Endometrial microvascular endothelial cells (primary cell): ENCODE measurements around the gene CFAP70. TPM values are rescaled to one million over a fixed set of nuclear protein-coding genes. Genes with fewer than 3 reads are reported as not detected.
"Not testable (repeated sequence)": the region's sequence is repeated elsewhere in the genome, so short reads cannot be mapped to it uniquely, and the experiment has no call there.

Experiments used
- in situ Hi-C: cut with HindIII; loops from 2 replicates; pipeline ENCODE4 v1.10.0; 2017; ENCODE audit warnings: low sequenced_read_pairs, low pct_unique_long_range_greater_than_20kb; ENCODE audit errors: inconsistent ontology term
- total RNA-seq: library from RNA; depleted of rRNA; stranded (reverse); fragments of >200 nt; gene quantifications from one replicate; pipeline ENCODE4 v1.2.3, GENCODE V29; 2015; ENCODE audit errors: inconsistent ontology term

CFAP70 gene
- total RNA-seq, 1 donor from 2014 or later = not detected

DNA sequence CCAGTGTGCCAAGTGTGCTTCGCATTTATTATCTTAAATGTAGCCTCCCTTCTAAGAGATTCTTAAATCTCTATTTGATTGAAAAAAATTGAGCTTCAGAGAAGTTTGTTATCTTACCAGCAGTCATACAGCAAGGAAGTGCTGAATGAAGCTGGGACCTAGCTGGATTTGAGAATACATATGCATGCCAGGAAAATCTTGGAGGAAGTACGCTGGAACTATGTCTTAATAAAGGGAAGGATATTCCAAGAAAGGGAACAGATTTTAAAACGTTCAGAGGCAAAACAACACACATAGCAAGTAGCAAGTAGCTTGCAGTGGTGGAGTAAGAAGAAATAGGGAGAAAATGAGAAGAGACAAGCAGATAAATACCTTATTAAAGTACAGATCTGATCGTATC lies 1.5 kb downstream of the CFAP70 start:
- in situ Hi-C loops = no loop called here

DNA sequence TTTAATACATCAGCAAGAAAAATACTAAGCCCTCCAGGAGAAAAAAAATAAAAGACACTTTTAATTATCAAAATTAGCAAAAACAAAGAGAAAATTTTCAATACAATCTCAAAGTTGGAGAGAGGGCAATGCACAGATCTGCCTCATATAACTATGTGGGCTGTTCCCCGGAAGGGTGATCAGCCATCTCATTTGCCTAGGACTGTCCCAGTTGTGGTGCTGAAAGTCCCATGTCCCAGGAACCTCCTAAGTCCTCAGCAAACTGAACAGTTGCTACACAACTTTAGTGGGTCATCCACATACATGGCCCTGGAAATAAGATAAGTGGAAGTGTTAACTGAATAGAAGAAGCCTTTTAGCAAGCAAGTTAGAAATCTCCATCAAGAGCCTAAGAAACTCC lies 14.4 kb downstream of the CFAP70 start:
- in situ Hi-C loops = no loop called here

DNA sequence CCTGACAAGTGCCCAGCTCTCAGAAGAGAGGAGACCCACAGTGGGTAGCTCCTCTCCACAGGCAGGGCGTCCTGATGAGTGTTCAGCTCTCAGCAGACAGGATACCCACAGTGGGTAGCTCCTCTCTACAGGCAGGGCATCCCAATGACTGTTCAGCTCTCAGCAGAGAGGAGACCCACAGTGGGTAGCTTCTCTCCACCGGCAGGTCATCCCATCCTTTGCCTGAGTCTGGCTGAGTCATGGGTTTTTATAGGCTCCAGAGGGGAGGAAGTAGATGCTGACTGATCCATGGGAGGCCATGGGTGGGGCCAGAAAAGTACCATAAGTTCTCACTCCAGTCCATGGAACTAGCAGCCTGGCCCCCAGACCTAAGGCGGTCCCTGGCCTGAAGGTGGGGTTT lies 18.5 kb downstream of the CFAP70 start:
- in situ Hi-C loops = no loop called here

DNA sequence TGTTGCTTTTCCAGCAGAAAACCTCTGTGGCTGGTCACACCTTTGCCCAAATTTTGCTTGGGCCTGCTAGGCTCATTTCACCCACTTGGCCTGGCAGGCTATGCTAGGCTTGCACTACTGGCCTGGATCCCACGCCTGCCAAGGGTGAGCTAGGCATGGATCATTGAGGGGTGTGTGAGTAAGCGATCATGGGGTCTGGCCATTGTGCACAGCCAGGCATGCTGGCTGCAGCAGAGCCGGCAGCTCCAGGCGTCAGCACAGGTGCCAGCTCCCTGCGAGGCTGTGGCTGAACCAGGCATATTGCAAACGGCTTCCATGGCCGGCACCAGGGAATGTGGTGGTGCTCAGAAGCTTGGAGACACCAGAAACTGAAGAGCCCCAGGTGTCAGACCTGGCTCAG lies 19.2 kb downstream of the CFAP70 start:
- in situ Hi-C loops = no loop called here

DNA sequence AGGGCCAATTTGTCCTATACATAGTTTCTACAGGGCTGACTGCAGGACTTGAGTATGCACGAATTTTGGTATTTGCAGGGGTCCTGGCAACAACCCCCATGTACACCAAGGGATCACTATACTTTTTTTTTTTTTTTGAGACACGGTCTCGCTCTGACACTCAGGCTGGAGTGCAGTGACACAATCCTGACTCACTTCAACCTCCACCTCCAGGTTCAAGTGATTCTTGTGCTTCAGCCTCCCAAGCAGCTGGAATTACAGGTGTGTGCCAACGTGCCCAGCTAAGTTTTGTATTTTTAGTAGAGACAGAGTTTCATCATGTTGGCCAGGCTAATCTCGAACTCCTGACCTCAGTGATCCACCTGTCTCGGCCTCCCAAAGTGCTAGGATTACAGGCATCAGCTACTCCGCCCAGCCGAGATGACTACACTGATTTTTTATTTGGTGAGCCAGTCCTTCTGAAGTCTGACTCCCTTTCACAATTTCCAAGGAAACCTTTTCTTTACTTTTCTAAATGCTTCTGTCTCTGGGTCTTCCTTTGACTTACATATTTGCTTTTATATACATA lies 19.8 kb downstream of the CFAP70 start:
- in situ Hi-C loops = no loop called here

DNA sequence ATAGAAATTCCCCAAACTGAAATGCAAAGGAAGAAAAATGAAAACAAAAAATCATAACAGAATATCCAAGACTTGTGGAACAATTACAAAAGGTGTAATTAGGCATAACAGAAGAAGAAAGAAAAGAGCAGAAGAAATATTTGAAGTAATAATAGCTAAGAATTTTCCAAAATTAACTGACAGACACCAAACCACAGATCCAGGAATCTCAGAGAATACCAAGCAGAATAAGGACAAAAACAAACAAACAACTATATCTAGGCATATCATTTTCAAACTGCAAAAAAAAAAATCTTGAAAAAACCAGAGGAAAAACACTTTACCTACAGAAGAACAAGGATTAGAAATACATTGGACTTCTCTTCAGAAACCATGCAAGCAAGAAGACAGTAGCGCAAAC lies 25.5 kb downstream of the CFAP70 start:
- in situ Hi-C loops = no loop called here

DNA sequence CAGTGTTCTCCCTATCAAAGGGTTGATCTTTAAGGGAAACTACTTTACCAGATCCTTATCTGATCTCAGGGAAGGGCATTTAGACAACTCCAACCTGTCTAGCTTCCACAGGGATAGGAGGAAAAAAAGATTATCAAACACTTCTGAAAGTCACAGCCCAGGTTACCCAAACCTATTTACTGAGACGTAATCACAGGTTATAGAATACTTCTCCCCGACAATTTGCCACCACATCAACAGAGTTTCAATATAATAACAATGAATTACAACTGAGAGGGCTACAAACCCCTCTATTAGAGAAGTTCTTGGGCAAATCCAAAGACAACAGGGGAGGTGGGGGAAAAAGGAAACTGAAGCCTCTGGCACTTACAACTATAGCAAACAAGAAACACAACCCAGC lies 26.3 kb downstream of the CFAP70 start:
- in situ Hi-C loops = no loop called here

DNA sequence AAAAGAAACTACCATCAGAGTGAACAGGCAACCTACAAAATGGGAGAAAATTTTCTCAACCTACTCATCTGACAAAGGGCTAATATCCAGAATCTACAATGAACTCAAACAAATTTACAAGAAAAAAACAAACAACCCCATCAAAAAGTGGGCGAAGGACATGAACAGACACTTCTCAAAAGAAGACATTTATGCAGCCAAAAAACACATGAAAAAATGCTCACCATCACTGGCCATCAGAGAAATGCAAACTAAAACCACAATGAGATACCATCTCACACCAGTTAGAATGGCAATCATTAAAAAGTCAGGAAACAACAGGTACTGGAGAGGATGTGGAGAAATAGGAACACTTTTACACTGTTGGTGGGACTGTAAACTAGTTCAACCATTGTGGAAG lies 30.1 kb downstream of the CFAP70 start:
- in situ Hi-C loops = not testable (repeated sequence)

DNA sequence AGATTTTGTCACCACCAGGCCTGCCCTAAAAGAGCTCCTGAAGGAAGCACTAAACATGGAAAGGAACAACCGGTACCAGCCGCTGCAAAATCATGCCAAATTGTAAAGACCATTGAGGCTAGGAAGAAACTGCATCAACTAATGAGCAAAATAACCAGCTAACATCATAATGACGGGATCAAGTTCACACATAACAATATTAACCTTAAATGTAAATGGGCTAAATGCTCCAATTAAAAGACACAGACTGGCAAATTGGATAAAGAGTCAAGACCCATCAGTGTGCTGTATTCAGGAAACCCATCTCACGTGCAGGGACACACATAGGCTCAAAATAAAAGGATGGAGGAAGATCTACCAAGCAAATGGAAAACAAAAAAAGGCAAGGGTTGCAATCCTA lies 33.4 kb downstream of the CFAP70 start:
- in situ Hi-C loops = not testable (repeated sequence)

DNA sequence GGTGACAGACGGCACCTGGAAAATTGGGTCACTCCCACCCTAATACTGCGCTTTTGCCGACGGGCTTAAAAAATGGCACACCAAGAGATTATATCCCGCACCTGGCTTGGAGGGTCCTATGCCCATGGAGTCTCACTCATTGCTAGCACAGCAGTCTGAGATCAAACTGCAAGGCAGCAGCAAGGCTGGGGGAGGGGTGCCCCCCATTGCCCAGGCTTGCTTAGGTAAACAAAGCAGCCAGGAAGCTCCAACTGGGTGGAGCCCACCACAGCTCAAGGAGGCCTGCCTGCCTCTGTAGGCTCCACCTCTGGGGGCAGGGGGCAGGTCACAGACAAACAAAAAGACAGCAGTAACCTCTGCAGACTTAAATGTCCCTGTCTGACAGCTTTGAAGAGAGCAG lies 35.1 kb downstream of the CFAP70 start:
- in situ Hi-C loops = not testable (repeated sequence)

DNA sequence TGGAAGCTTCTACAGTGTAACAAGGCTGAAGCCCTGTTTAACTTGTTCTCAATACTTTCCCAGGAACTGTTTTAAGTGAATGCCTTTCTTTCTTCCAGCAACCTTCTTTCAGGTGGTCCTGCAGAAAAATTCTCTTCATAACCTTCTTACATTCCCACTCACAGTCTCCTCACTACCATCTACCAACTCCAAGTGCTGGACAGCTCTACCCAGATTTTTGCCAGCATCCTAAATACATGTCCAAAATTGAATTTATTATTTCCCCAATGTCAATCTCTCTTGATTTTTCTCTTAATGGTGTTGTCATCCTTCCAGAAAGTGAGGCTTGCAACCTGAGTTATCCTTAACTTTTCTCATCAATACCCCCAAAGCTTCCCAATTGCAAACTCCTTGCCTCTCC lies 48.2 kb downstream of the CFAP70 start:
- in situ Hi-C loops = no loop called here

DNA sequence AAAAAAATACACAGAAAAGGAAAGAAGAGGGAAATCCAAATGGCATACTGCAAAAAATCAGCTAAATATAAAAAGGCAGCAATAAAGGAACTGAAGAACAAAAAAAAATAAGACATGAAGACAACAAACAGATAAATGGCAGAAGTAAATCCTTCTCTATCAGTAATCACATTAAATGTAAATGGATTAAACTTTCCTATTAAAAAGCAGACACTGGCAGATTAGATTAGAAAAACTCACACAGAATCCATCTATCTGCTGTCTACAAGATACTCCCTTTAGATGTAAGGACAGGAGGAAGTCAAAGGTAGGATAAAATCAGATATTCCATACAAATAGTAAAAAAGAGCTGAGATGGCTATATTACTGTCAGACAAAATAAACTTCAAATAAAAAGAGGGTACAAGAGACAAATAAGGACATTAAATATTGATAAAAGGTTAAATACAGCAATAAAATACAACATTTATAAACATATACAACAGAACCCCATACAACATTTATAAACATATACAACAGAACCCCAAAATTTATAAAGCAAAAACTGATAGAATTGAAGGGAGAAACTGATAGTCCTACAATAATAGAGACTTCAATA lies 51.4 kb downstream of the CFAP70 start:
- in situ Hi-C loops = no loop called here

DNA sequence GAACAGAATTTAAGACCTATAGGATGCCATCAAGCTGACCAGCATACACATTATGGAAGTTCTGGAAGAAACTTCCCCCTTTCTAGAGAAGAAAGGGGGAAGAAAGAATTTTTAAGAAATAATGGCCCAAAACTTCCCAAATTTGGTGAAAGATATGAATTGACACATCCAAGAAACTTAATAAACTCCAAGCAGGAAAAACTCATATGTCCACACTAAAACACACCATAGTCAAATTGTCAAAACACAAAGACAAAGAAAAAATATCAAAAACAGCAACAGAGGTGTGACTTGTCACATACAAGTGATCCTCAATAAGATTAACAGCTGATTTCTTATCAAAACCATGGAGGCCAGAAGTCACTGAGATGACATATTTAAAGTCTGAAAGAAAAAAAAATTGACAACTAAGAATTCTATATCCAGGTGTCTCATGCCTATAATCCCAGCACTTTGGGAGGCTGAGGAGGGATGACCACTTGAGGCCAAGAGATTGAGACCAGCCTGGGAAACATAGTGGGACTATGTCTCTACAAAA lies 52.4 kb downstream of the CFAP70 start:
- in situ Hi-C loops = no loop called here

DNA sequence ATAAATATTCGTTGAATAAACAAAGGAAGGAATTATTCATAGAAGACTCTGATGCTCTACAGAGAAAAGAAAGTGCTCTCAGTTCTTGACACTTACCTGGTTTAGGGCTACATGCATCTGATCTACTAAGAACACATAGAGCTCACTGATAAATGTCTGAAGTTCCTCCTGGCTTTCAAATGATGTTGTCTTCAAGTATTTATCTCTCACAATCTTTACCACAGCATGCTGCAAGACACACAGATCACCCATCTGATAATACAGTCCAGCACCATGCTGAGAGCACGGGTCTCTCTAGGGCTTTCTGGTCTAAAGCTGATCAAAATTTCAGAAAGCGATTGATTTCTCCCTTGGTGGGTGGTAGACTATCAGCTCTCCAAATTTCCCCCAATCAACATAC lies 61.7 kb downstream of the CFAP70 start:
- in situ Hi-C loops = no loop called here

DNA sequence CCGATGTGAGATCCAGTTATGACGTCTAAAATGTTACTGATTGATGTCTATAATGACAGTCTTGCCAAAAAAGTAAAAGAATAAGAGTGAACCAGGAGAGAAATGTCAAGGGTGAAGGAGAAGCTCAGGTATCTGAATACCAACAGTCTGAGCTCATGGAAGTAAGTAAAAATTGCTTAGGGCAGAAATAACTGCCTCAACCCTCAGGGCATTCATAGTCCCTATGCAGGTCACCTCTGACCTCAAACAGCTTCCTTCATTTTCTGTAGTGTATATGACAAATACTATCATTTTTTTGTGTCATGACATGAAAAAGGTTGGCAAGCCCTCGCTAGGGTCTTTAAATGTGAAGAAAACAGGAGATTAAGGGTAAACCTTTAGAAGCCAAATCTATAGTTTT lies 65.2 kb downstream of the CFAP70 start:
- in situ Hi-C loops = no loop called here

DNA sequence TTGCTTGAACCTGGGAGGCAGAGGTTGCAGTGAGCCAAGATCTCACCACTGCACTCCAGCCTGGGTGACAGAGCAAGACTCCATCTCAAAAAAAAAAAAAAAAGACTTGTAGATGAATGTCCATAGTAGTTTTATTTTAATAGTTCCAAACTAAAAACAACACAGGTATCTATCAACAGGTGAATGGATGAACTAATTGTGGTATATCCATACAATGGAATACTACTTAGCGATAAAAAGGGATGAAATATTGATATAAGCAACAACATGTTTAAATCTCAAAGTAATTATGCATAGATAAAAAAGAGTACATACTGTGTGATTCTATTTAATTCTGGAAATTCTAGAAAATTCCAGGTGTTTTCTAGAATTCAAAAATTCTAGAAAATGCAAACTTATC lies 68.7 kb downstream of the CFAP70 start:
- in situ Hi-C loops = no loop called here

DNA sequence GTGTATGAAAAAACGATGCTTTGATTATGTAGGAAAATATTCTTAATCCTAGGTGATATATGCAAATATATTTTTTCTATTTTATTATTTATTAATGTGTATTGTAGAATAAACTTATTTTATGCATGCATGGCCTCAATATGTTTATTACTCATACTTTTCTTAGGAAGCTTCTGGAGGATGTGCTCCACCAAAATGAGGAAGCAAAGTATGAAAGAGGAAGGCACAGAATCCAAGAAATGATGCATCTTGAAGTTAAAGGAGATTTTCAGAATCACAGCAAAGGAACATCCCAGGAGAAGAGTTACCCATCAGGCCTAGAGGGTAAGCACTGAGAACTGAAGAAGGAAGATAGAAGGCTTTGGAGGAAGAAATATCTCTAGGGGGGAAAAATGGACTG lies 71.2 kb downstream of the CFAP70 start:
- in situ Hi-C loops = no loop called here

DNA sequence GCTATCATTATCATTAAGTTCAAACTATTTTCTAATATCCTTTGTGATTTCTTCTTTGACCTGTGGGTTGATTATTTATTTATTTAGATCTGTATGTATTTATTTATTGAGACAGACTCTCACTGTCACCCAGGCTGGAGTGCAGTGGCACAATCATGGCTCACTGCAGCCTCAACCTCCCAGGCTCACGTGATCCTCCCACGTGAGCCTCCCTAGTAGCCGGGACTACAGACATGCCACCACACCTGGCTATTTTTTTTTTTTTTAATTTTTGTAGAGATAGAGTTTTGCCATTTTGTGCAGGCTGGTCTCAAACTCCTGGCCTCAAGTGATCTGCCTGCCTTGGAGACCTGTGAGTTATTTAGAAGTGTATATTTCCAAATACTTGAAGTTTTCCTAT lies 77.6 kb downstream of the CFAP70 start:
- in situ Hi-C loops = no loop called here

DNA sequence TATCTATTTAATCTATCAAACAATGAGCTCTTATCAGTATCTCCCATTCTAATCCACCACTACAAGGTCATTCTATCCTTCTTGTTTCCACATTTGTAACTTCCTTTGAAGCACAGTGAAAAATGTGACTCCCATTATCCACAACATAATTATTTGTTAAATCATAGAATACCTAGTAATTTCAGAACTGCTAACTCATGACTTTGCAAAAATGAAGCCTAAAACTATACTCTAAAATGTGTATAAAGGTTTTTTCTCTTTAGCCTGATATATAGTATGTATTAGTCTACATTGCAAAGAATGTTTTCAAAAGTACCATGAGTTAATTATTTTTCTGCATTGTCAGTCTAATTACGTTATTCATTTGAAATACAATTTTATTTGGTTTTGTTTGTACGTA lies 94.2 kb downstream of the CFAP70 start:
- in situ Hi-C loops = no loop called here

DNA sequence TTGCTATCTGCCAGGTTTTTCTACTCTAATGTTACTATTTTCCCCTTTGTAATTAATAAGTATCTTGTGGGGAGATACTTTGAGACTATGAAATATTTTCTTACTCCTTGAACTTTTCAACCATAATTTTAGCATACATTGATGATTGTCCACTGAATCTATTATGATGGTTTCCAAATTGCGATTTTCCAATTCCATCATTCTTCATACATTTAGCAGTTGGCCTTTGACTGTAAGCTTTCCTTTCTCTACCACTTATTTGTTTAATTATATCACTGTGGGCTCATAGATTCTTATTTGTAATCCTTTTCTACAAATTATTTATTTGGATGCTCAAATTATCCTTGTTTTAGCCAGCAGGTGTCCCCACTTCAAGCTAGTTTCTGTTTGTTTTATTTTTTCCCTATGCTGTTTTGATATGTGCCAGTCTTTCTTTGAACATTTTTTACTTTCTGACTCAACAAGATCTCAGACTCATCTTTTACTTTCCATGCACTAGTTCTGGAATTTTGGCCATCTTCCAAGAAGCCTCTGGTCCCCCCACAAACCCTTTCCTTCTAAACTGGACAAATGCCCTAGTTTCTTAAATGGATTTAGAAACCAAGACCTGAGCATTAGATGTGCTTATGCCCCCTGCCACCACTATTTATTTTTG lies 94.8 kb downstream of the CFAP70 start:
- in situ Hi-C loops = no loop called here
